Uterus (tissue), 4 donors: ENCODE measurements around the gene WNT11. TPM values are rescaled to one million over a fixed set of nuclear protein-coding genes. Genes with fewer than 3 reads are reported as not detected.

Source experiments
- DNase-seq, 2 donors: peaks; one replicate each; pipeline ENCODE4 v3.0.0-alpha.2; 2019 to 2020
- H3K27ac ChIP-seq, 2 donors: fragments of 200-600 bp; sonication (generic); 1 replicate in 1 of 2; 2 replicates in 1 of 2; pipeline ENCODE4 v1.5.1; 2016 to 2018
- H3K27me3 ChIP-seq, 2 donors: fragments of 200-600 bp; sonication (generic); one replicate each; pipeline ENCODE4 v1.5.1; 2018 to 2019; ENCODE audit warnings: control low read depth in 1 of 2
- H3K36me3 ChIP-seq, 2 donors: fragments of 200-600 bp; sonication (generic); one replicate each; pipeline ENCODE4 v1.5.1; 2019; ENCODE audit warnings: control low read depth in 1 of 2
- H3K4me1 ChIP-seq, 2 donors: fragments of 200-600 bp; sonication (generic); one replicate each; pipeline ENCODE4 v1.5.1; 2018 to 2019; ENCODE audit warnings: control low read depth in 1 of 2
- H3K4me3 ChIP-seq, 2 donors: fragments of 200-600 bp; sonication (generic); 1 replicate in 1 of 2; 2 replicates in 1 of 2; pipeline ENCODE4 v1.5.1; 2018 to 2019; ENCODE audit warnings: mild to moderate bottlenecking in 1 of 2
- H3K9me3 ChIP-seq, 2 donors: fragments of 200-600 bp; sonication (generic); one replicate each; pipeline ENCODE4 v1.5.1; 2019; ENCODE audit warnings: control low read depth in 1 of 2
- CTCF ChIP-seq, 4 experiments: fragments of 200-600 bp in 2 of 4; fragments of 450-650 bp in 2 of 4; sonication (generic) in 2 of 4; IDR thresholded peaks; one replicate each; pipeline ENCODE4 v1.5.1; 2016 to 2019; ENCODE audit warnings: antibody characterized with exemption in 4 of 4, mild to moderate bottlenecking in 2 of 4, moderate library complexity in 1 of 4
- POLR2A ChIP-seq, 2 donors: fragments of 450-650 bp; IDR thresholded peaks; one replicate each; pipeline ENCODE4 v1.6.1; 2016; ENCODE audit warnings: antibody characterized with exemption in 2 of 2, mild to moderate bottlenecking in 1 of 2, moderate library complexity in 1 of 2
- intact Hi-C: fragments of 100-400 bp; cut with DNase I; formaldehyde crosslinking; loops from one replicate; pipeline ENCODE4 v1.15.1; 2023; ENCODE audit warnings: low total_unique reads
- total RNA-seq, 4 donors: library from RNA; depleted of rRNA in 3 of 4; stranded (reverse); fragments of >200 nt in 3 of 4; gene quantifications; one replicate each; pipeline versions ENCODE4 v1.1.0 to v1.2.4, GENCODE V29; 2014 to 2023
- donor health status: DM: yes; HTN: yes; CAD: no.

Gene WNT11
- total RNA-seq, 4 donors from 2014 or later: 5.1 to 16.7 (median 9.5) TPM

GRCh38 chr11:76162336-76163288, 43.7 kb downstream of the WNT11 start:
- no peak overlapping the region for H3K4me3 ChIP-seq
- H3K4me1 ChIP-seq: no peaks in the 10 kb centered on the region
- H3K9me3 ChIP-seq: no peaks in the 10 kb centered on the region
- no peak for TF ChIP-seq POLR2A (IDR thresholded peaks at IDR 0.05)
- TF ChIP-seq CTCF (IDR thresholded peaks at IDR 0.05): no peak
- intact Hi-C loops: loop anchor here (10.0 kb wide), 1 partner anchor 368 kb away; no protein-coding TSS in a partner anchor
- no peaks in the 10 kb centered on the region for H3K27me3 ChIP-seq
- DNase-seq: no peak
- H3K36me3 ChIP-seq: no peaks in the 10 kb centered on the region
- H3K27ac ChIP-seq: no peak overlapping the region

GRCh38 chr11:76161261-76161961, 44.9 kb downstream of the WNT11 start:
- H3K4me3 ChIP-seq: peak overlapping the region in 1 of 2 donors; percentile 27

DNA sequence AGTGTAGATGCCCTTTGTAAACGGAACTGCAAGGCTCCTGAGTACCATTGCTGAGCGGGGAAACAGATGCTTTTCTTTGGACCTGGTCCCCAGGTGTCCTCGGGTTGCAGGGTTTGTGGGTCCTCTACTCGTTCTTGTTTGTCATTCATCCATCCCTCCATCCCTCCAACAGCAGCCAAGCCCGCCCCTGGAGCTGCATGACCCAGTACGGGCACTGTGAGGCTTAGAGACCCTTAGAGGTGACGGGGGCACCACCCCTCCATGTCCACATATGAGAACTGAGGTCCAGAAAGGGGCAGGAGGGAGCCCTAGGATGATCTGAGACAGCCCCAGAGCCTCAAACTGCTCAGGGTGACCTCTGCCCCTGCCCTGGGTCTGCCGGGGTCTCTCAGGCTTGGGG, 45.4 kb downstream of the WNT11 start:
- H3K4me3 ChIP-seq: no peak overlapping the region
- no peaks in the 10 kb centered on the region for H3K4me1 ChIP-seq
- H3K27ac ChIP-seq: no peak overlapping the region
- H3K27me3 ChIP-seq: no peaks in the 10 kb centered on the region
- H3K36me3 ChIP-seq: no peaks in the 10 kb centered on the region
- intact Hi-C loops: loop anchor here (10.0 kb wide), 1 partner anchor 366 kb away; no protein-coding TSS in a partner anchor
- TF ChIP-seq POLR2A (IDR thresholded peaks at IDR 0.05) (no peak), CTCF (IDR thresholded peaks at IDR 0.05) (no peak)
- no peak for DNase-seq
- H3K9me3 ChIP-seq: no peaks in the 10 kb centered on the region

More at GRCh38 chr11:76161261-76161961, 44.9 kb downstream of the WNT11 start:
- no peaks in the 10 kb centered on the region for H3K27me3 ChIP-seq
- DNase-seq: no peak
- intact Hi-C loops: loop anchor here (10.0 kb wide), 1 partner anchor 367 kb away; no protein-coding TSS in a partner anchor
- H3K4me1 ChIP-seq: no peaks in the 10 kb centered on the region
- TF ChIP-seq CTCF (IDR thresholded peaks at IDR 0.05) (no peak), POLR2A (IDR thresholded peaks at IDR 0.05) (no peak)
- no peak overlapping the region for H3K27ac ChIP-seq
- H3K9me3 ChIP-seq: no peaks in the 10 kb centered on the region
- H3K36me3 ChIP-seq: no peaks in the 10 kb centered on the region

GRCh38 chr11:76159983-76160661, 46.2 kb downstream of the WNT11 start:
- Histone ChIP-seq H3K27ac (no peak overlapping the region), H3K36me3 (no peaks in the 10 kb centered on the region), H3K4me3 (no peak overlapping the region), H3K4me1 (no peaks in the 10 kb centered on the region), H3K27me3 (no peaks in the 10 kb centered on the region), H3K9me3 (no peaks in the 10 kb centered on the region)
- TF ChIP-seq CTCF (IDR thresholded peaks at IDR 0.05) (no peak), POLR2A (IDR thresholded peaks at IDR 0.05) (no peak)
- DNase-seq: no peak
- intact Hi-C loops: loop anchor here (10.0 kb wide), 1 partner anchor 365 kb away; no protein-coding TSS in a partner anchor
